WI38 (cell line): ENCODE data around the gene ZFYVE9.

ENCODE experiments used
- H3K4me3 ChIP-seq: 2 replicates; pipeline ENCODE4 v1.5.1; 2011; ENCODE audit warnings: low read depth, mild to moderate bottlenecking, control low read depth, low read length
- CTCF ChIP-seq: IDR thresholded peaks from 2 replicates; pipeline ENCODE4 v1.5.1; 2012; ENCODE audit warnings: low read depth, mild to moderate bottlenecking, control low read depth, low read length

ZFYVE9 gene

GRCh38 chr1:52153010-52153409 lies 11.1 kb downstream of the ZFYVE9 start:
- H3K4me3 ChIP-seq = no peak overlapping the region
- TF ChIP-seq CTCF = no peak

DNA sequence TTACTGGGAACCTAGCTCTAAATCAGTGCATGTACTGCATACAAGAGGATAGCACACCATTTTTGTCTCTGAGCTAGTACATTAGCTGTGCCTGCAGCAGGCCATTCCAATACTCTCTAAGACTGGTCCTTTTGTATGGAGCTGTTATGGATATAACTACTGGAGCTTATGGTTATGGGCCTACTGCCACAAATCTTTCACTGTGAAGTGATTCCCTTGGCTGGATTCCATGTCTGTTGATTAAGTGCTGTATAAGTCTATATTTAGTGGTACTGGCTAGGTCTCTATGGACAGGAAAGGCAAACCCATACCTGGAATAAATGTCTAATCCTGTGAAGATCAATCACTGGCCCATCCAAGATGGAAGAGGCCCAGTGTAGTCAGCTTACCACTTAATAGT lies 12.0 kb downstream of the ZFYVE9 start:
- TF ChIP-seq CTCF = no peak

GRCh38 chr1:52156460-52156859 lies 14.6 kb downstream of the ZFYVE9 start:
- H3K4me3 ChIP-seq = no peak overlapping the region
- TF ChIP-seq CTCF = no peak

More for the DNA sequence above, 12.0 kb downstream of the ZFYVE9 start:
- no peak overlapping the region for H3K4me3 ChIP-seq

DNA sequence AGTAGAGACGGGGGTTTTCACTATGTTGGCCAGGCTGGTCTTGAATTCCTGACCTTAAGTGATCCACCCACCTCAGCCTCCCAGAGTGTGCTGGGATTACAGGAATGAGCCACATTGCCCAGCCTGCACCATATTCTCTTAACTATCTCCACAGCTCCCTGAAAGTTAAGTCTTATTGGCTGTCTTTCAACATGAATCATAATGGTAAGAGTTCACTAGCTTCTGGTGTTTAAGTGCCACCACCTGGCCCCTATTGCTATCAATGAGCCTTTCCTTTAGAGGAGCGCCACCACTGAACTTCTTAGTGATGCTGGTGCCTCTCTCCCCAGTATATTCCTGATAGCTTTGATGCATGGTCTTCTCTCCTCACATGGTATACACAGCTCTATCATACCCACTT lies 15.7 kb downstream of the ZFYVE9 start:
- no peak for TF ChIP-seq CTCF
- no peak overlapping the region for H3K4me3 ChIP-seq

DNA sequence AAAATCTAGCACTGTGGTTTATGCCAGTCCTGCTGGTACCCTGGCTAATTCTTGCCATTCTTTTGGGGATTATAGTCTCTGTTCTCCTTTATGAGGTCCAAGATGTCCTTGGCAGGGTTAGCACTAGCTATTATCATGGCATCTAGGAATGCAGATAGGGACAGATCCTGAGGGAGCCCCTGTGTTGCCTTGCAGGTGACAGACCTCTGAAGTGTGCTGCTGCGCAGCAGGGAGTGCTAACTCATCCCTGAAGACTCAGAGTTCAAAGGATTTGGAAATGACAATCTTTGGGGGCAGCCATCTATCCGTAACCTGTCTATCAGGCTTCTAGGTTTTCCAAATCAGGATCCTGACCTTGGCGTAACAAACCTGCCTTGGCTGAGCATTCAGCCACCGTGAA lies 16.3 kb downstream of the ZFYVE9 start:
- no peak for TF ChIP-seq CTCF
- H3K4me3 ChIP-seq = no peak overlapping the region

DNA sequence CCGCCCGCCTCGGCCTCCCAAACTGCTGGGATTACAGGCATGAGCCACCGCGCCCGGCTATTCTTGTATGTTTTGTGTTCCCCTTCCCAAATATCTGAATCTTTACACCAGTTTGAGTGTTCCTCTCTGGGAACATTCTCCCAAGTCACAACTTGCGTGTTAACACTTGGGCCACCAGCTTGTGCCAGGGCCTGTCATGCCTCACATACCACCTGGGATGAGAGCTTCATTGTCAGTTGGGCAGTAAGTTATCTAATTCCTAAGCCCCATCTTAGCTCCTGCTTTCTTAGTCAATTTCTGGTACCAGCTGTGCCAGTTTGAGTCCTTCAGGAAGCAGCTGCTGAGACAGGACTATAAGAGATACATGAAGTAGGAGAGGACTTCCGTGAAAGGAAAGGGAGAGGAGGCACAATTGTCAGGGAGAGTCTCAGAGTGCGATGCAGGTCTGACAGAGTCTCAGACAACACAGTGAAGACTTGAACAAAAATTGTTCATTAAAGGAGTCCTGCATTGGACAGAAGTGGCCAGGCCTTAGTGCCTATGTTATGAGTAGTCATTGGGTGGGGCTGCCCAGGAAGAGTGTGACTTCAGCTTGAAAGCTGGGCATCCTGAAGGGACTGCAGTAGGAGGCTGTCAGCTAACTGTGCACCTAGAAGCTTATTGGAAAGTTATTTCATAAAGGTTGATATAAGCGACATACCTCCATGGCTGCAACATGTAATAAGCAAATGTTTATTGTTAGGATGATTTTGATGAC lies 17.3 kb downstream of the ZFYVE9 start:
- no peak for TF ChIP-seq CTCF
- no peak overlapping the region for H3K4me3 ChIP-seq

DNA sequence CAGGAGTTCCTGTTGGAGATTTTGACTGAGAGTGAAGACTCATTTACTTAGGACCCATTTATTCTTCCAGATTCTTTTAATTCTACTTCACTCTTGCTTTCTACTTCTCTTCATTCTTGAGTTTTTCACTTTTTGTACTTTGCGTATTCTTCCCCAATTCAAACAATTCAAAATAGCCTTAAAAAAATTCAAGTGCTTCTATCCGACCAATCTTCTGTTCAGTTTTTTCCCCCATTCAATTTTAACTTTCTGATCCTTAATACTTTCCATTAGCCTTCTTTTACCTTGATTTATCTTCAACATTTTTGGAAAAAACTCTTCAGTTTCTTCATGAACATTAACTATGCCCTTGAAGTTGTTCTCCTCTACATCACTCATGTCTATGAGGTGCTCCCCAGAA lies 21.1 kb downstream of the ZFYVE9 start:
- no peak for TF ChIP-seq CTCF

More for the DNA sequence above, 21.1 kb downstream of the ZFYVE9 start:
- no peak overlapping the region for H3K4me3 ChIP-seq
